Stimulated activated naive CD8-positive, alpha-beta T cell treated with anti-CD3 and anti-CD28 coated beads, Interleukin-15, Interleukin-2, amounts not matched to agents 100 ng/mL and 50 ng/mL, for 24 hours (primary cell): ENCODE measurements around the gene EDIL3.

ENCODE experiments used
- H3K27ac Mint-ChIP-seq: one replicate; pipeline ENCODE4 v1.8.0; 2021; ENCODE audit warnings: mild to moderate bottlenecking, mixed read lengths
- H3K27me3 Mint-ChIP-seq: one replicate; pipeline ENCODE4 v1.8.0; 2021; ENCODE audit warnings: mixed read lengths
- H3K36me3 Mint-ChIP-seq: one replicate; pipeline ENCODE4 v1.8.0; 2021; ENCODE audit warnings: low read depth, mixed read lengths
- H3K4me1 Mint-ChIP-seq: one replicate; pipeline ENCODE4 v1.8.0; 2021; ENCODE audit warnings: low read depth, mixed read lengths
- H3K4me3 Mint-ChIP-seq: one replicate; pipeline ENCODE4 v1.8.0; 2021; ENCODE audit warnings: mild to moderate bottlenecking, mixed read lengths
- H3K9me3 Mint-ChIP-seq: one replicate; pipeline ENCODE4 v1.8.0; 2021; ENCODE audit warnings: mixed read lengths

The EDIL3 gene

DNA sequence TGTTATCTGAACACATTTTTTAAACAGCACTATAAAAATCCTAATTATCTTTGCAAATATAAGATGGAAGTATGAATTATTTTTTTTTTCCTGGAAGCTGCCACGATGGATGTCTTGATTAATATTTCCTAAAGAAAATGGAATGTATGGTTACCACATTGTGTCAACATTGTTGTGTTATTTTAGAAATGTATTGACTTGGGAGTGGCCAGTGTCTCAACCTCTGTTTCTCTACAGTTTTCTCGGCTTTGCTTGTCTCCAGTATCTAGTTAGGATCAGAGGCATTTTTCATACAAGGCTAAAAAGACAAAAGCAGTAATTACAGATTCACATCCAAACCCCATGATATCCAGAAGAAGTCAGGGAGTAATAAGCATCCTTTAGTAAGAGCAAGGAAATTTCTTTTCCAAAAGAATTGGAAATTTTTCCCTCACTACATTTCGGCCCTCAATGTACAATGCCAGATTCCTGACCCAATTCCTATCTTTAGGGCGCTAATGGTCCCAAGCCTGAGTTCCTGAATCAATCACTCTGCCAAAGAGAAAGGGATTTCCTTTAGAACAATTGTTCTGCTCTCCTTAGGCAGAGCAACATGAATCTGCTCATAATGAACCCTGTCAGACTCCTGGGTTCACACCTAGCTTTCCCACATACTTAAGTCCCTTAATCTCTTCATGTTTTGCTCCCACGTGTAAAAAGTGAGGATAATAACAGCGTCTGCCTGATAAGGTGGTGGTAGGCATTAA is 111.7 kb downstream of the EDIL3 start:
- Mint-ChIP-seq H3K27ac (no peak overlapping the region), H3K4me3 (no peak overlapping the region), H3K4me1 (no peaks in the 10 kb centered on the region), H3K36me3 (no peaks in the 10 kb centered on the region), H3K9me3 (no peaks in the 10 kb centered on the region), H3K27me3 (no peaks in the 10 kb centered on the region)

DNA sequence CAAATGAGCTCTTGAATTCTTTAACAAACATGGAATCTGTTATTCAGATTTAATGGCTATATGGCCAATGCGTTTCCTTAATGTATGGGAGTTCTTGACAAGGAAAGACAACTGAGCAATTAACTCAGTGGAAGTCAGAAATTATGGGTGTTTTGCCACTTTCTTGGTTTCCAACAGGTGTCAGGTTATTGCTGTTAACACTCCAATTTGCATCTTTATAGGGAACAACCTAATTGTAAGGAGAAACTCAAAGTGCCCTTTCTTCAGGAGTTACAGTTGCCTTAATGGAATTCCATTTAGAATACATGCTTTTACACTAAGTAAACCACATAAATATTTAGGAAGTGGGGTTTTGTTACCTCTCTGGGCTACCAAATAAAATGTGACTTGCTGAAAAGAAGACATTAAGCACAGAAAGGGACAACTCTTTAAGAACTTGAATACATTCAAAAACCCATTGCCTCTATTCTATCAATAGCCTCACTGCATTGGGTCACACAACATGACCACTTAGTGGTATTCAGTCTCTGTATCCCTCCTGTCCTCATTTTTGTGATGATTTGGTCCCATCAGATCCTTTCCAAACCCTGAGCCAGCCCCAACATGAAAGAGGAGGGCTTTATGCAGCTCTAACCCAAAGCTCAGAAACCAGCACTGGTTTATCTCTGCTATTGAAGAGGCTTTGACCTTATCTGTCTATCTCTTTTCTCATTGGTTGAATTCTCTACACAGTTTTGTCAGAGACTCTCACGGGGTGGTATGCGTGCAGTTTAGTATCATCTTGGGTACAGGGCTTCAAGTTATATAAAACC is 118.7 kb downstream of the EDIL3 start:
- H3K36me3 Mint-ChIP-seq: no peaks in the 10 kb centered on the region
- H3K27ac Mint-ChIP-seq: no peak overlapping the region
- H3K9me3 Mint-ChIP-seq: no peaks in the 10 kb centered on the region
- H3K27me3 Mint-ChIP-seq: no peaks in the 10 kb centered on the region
- H3K4me3 Mint-ChIP-seq: no peak overlapping the region
- no peaks in the 10 kb centered on the region for H3K4me1 Mint-ChIP-seq

DNA sequence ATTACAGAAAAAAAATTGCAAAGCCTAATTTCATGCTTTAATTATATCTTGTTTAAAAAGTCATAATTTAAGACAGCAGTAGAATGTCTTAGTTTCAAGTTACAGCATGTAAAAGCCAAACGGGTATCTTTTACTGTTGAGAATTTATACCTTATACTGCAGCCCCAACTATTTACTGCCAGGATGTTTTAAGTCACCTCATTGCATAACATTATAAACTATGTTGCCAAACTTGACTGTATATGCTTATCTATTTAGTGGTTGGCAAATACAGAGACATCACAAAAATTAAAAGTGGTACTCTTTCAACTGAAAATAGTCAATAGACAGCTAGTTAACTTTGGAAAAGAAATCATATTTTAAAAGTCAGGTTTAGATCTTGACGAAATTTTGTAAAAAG is 119.5 kb downstream of the EDIL3 start:
- no peaks in the 10 kb centered on the region for H3K9me3 Mint-ChIP-seq
- H3K4me1 Mint-ChIP-seq: no peaks in the 10 kb centered on the region
- no peak overlapping the region for H3K4me3 Mint-ChIP-seq
- no peaks in the 10 kb centered on the region for H3K36me3 Mint-ChIP-seq
- H3K27me3 Mint-ChIP-seq: no peaks in the 10 kb centered on the region
- H3K27ac Mint-ChIP-seq: no peak overlapping the region

DNA sequence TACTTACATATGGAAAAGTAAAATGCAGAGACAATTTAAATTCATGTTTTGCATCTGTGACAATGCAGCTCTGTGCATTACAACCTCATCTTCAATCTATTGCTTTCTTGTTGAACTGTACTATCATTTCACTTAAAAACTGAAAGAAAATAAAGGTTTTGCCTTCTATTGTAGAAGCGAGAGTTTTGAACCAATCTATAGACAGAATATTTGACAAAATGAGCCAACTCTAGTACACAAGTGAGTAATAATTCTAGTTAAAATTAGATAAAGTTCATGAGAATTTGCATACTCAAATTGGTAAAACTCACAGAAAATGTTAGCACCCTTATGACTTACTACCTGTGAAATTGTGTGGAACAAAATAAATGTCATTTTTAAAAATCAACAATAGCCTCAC is 123.7 kb downstream of the EDIL3 start:
- no peaks in the 10 kb centered on the region for H3K27me3 Mint-ChIP-seq
- no peak overlapping the region for H3K27ac Mint-ChIP-seq
- H3K36me3 Mint-ChIP-seq: no peaks in the 10 kb centered on the region
- H3K9me3 Mint-ChIP-seq: no peaks in the 10 kb centered on the region
- no peak overlapping the region for H3K4me3 Mint-ChIP-seq
- H3K4me1 Mint-ChIP-seq: no peaks in the 10 kb centered on the region

DNA sequence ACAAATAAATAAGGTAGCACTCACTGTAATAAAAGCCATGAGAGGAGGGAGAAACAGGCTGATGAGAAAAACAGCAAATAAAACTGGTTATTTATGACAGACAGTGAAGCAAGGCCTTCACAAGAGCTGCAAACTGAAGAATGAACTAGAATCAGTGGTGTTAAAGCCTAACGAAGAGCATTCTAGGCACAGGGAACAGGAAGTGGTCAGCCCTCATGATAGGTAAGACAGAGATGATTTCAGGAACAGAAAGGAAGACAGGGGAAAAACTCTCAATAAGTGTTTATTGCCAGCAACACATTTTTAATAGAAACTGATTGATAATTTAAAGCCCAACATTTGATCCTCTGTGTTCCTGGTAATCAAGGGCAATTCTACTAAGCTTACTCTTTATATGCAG is 124.5 kb downstream of the EDIL3 start:
- no peaks in the 10 kb centered on the region for H3K27me3 Mint-ChIP-seq
- no peak overlapping the region for H3K4me3 Mint-ChIP-seq
- H3K27ac Mint-ChIP-seq: no peak overlapping the region

DNA sequence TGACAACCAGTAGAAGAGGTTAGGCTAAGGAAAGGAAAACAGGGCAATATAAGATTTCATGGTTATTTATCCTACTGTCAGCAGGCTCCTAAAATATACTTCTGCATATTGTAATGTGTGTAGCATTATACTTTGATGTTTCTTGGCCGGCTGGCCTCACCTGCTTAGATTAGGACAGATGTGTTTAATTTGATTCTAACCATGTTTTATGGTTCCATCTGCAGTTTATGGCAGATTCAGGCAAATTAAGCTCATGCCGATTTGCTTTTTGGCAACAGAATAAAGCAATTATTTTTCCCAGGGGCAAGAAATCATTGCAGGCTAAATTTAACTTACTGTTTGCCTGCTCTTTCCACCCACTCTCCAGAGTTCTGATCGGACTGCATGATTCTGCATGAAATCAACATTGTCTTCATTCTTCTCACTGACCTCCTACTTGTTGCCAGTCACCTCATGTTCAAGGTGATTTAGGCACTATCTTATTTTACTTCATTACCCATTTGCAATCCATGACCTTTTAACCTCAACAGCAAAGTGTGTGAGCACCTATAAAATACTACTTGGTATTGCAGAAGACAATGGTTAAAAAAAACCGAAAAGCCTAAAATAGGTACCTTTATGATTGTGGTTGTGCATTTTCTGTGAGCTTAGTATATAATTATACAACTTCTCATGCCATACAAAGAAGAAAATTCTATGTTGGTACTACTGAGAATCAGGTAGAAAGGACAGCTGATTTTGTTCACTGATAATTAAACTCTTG is 125.2 kb downstream of the EDIL3 start:
- Mint-ChIP-seq H3K27ac (no peak overlapping the region), H3K27me3 (no peaks in the 10 kb centered on the region), H3K9me3 (peaks cover 2% of the 10 kb centered on the region), H3K4me3 (no peak overlapping the region), H3K36me3 (no peaks in the 10 kb centered on the region), H3K4me1 (no peaks in the 10 kb centered on the region)

More for the DNA sequence above, 124.5 kb downstream of the EDIL3 start:
- no peaks in the 10 kb centered on the region for H3K4me1 Mint-ChIP-seq
- H3K36me3 Mint-ChIP-seq: no peaks in the 10 kb centered on the region
- H3K9me3 Mint-ChIP-seq: no peaks in the 10 kb centered on the region

DNA sequence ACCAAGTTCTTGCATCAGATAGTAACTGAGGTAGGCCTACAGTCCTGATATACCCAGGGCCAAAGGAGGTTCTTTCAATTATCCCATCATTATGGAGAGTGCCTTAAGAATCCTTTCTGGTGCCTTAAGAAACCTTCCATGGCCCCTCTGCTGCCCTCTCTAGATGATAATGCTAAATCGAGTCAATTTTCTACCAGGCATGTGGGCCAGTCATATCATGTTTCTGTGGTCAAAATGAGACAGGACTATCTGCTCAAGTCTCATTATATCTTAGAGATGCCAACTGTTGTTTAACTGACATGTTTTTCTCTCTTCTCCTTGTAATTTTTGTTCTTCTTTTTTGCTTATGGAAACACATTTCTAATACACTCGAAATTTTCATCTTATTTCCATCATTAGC is 127.6 kb downstream of the EDIL3 start:
- Mint-ChIP-seq H3K36me3 (no peaks in the 10 kb centered on the region), H3K27me3 (no peaks in the 10 kb centered on the region), H3K4me1 (no peaks in the 10 kb centered on the region), H3K4me3 (no peak overlapping the region), H3K27ac (no peak overlapping the region), H3K9me3 (peaks cover 3% of the 10 kb centered on the region)

DNA sequence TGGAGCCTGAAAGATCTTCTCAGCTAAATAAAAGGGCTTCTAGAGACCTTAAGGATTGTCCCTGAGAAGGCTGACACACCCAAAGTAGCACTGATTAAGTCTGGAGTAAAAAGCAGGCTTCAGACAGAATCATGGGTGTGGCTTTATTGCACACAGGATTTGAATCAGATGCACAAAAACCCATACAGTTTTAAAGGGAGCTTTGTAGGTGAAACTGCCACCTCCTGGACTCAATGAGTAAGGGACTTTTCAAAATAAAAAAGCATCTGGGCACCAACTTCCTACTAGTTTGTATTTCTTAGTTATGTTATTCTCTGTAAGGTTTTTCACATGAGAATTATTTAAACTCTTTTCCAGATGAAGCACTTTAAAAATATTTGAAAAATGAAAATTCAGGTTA is 129.4 kb downstream of the EDIL3 start:
- Mint-ChIP-seq H3K36me3 (no peaks in the 10 kb centered on the region), H3K9me3 (peaks cover 3% of the 10 kb centered on the region), H3K4me3 (no peak overlapping the region), H3K27me3 (no peaks in the 10 kb centered on the region), H3K4me1 (no peaks in the 10 kb centered on the region), H3K27ac (no peak overlapping the region)

DNA sequence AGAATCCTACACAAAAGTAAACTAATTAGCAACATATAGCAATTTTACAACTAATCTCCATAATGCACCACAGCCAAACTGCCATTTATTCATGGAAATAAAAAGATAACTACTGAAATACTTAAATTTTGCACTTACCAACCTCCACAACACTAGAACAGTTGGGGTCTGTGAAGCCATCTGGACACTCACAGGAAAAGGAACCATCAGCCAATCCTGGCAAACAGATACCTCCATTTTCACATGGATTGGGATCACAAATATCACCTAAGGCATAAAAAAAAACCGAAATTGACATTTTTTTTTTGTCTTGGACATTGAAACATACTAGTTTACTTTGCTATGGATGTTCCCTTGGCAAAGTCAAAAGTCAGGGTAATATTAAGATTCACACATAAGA is 130.7 kb downstream of the EDIL3 start:
- Mint-ChIP-seq H3K4me1 (no peaks in the 10 kb centered on the region), H3K9me3 (peaks cover 3% of the 10 kb centered on the region), H3K36me3 (no peaks in the 10 kb centered on the region), H3K27me3 (no peaks in the 10 kb centered on the region), H3K27ac (no peak overlapping the region), H3K4me3 (no peak overlapping the region)

DNA sequence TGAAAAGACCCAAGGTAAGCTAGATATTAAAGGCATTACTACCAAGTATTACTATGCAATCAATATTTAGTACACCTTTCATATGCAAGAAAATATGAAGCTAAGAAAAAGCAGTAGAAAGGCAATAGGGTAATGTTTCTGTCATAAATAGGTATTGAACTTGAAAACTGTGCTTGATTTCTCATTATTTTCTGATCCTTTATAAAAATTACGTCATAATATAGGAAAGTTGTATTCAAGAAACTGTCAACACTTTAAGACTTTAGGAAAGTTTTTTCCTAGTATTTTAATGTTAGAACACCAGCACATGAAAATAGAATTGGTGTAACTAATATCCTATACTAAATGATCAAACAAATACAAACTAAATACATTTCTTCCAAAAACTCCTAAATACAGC is 133.2 kb downstream of the EDIL3 start:
- H3K4me3 Mint-ChIP-seq: no peak overlapping the region
- H3K4me1 Mint-ChIP-seq: no peaks in the 10 kb centered on the region
- H3K36me3 Mint-ChIP-seq: no peaks in the 10 kb centered on the region
- peaks cover 3% of the 10 kb centered on the region for H3K9me3 Mint-ChIP-seq
- H3K27ac Mint-ChIP-seq: no peak overlapping the region
- H3K27me3 Mint-ChIP-seq: no peaks in the 10 kb centered on the region

DNA sequence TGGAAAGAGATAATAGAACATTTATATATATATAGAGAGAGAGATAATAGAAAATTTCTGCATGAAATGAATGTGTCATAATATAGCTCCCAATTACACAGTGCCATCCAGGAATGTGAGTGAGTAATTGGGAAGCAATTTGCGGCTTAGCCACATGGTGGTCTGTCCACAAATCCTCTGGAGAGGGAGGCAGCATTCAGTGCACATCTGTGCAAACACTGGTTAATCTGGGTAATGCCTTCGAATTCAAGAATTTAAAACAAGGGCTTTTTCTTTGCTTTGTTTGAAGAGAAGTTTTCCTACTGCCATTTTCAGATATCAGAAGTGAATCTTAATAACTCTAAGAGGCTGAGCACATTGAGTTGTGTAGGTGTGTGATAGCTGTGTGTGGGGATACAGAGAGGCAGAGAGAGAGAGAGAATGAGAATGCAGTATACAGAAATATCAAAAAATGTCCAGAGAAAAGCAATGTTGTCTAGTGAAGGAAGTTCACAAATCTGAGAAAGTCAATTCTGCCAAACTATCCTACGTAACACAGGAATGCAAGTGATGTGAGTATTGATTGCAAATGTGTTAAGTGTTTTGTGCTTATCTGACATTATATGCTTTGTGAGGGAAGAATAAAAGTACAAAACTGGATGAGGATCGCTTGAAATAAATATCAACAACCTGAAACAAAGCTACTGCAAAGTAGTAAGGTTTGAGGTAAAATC is 134.6 kb downstream of the EDIL3 start:
- Mint-ChIP-seq H3K9me3 (peaks cover 3% of the 10 kb centered on the region), H3K27ac (no peak overlapping the region), H3K4me1 (no peaks in the 10 kb centered on the region), H3K36me3 (no peaks in the 10 kb centered on the region), H3K27me3 (no peaks in the 10 kb centered on the region), H3K4me3 (no peak overlapping the region)

DNA sequence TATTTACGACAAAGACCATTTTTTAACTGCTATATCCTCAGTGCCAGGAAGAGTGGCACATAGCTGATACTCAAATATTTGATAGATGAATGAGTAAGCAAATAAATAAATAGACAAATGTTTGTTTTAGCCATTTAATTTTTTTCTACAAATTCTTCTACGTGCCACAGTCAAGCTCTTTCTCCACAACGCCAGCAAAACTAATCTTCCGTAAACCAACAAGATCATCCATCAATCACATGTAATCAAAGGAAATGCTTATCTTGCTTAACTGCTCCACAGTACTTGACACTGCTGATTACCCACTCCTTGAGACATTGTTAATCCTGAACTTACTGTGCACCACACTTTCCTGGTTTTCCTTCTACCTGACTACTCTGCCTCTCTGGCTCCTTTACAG is 136.7 kb downstream of the EDIL3 start:
- no peaks in the 10 kb centered on the region for H3K27me3 Mint-ChIP-seq
- no peaks in the 10 kb centered on the region for H3K9me3 Mint-ChIP-seq
- H3K4me1 Mint-ChIP-seq: no peaks in the 10 kb centered on the region
- H3K36me3 Mint-ChIP-seq: no peaks in the 10 kb centered on the region
- no peak overlapping the region for H3K27ac Mint-ChIP-seq
- H3K4me3 Mint-ChIP-seq: no peak overlapping the region

DNA sequence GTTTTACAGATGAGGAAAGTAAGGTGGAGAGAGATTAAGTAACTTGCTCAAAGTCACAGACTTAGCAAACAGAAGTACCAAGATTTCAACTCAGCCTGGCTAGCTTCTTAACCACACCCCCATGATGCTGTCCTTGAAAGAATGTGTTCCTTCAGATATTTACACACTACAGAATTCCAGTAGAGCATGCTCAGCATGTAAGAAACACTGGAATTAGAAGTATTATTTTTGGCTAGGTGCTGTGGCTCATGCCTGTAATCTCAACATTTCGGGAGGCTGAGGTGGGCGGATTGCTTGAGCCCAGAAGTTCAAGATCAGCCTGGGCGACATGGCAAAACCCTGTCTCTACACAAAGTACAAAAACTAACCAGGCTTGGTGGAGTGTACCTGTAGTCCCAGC is 142.4 kb downstream of the EDIL3 start:
- H3K4me3 Mint-ChIP-seq: no peak overlapping the region
- H3K36me3 Mint-ChIP-seq: no peaks in the 10 kb centered on the region
- H3K27me3 Mint-ChIP-seq: no peaks in the 10 kb centered on the region
- H3K27ac Mint-ChIP-seq: no peak overlapping the region
- no peaks in the 10 kb centered on the region for H3K4me1 Mint-ChIP-seq
- no peaks in the 10 kb centered on the region for H3K9me3 Mint-ChIP-seq

DNA sequence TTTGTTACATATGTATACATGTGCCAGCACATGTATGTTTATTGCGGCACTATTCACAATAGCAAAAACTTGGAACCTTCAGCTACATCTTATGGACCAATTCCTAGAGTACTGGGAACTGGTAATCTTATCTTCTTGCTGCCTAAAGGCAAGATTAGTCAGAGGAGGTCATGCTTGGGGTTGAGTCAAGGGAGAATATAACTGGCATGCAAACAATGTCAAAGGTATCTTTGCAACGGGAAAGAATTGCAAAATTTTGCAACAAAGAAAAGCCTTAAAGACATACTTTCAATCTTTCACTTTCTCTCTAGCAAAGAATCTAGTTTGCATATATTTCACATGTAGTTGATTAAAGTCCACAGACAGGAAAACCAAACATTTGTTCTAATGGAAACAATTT is 145.2 kb downstream of the EDIL3 start:
- Mint-ChIP-seq H3K9me3 (no peaks in the 10 kb centered on the region), H3K36me3 (no peaks in the 10 kb centered on the region), H3K4me3 (no peak overlapping the region), H3K27ac (no peak overlapping the region), H3K27me3 (no peaks in the 10 kb centered on the region), H3K4me1 (no peaks in the 10 kb centered on the region)

DNA sequence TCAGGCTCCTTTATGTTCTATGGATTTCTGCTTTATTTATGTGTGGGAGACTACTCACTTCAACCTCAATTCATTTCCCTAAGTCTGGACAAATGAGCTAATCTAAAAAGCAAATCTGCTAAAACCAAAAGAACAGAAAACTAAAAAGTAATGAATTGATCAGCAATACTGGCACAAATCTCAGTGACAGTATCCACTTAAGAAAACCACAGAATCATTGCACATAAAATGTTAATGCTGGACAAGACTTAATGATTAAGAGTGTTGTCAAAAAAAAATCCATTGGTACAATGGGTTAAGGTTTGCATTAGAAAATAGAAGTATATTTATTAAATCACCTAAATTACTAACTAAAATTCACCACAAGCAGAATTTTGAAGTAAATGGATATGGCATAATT is 147.6 kb downstream of the EDIL3 start:
- no peaks in the 10 kb centered on the region for H3K36me3 Mint-ChIP-seq
- no peaks in the 10 kb centered on the region for H3K4me1 Mint-ChIP-seq
- no peaks in the 10 kb centered on the region for H3K9me3 Mint-ChIP-seq
- no peak overlapping the region for H3K4me3 Mint-ChIP-seq
- H3K27me3 Mint-ChIP-seq: no peaks in the 10 kb centered on the region
- no peak overlapping the region for H3K27ac Mint-ChIP-seq
